ENCODE results near the gene ARHGAP20. TPM values are rescaled to one million over a fixed set of nuclear protein-coding genes. Genes with fewer than 3 reads are reported as not detected.

Gene ARHGAP20
- total and polyA plus RNA-seq, 2 of the 8 experiments (the other 6 are each of a cell fraction or from before 2014, with no cell fraction given): 0.05 to 0.28 TPM

GRCh38 chr11:110724358-110724757 is 12.1 kb upstream of the ARHGAP20 start:
- no peaks in the 10 kb centered on the region for H3K27me3 ChIP-seq (replicated peaks in 1 of 4; ENCODE audit: control insufficient read depth in 3 of 4, extremely low read depth in 1 of 4, insufficient read depth in 3 of 4, low read length in 3 of 4)
- no peak overlapping the region for H2BK15ac ChIP-seq (ENCODE audit: low read length)
- H3K4me3 ChIP-seq (ENCODE audit: extremely low read depth in 1 of 4, insufficient read depth in 2 of 4, low read depth in 3 of 4, low read length in 4 of 4): no peak overlapping the region
- no peak overlapping the region for H3K27ac ChIP-seq (ENCODE audit: low read depth, low read length)
- no peak overlapping the region for H2AFZ ChIP-seq (ENCODE audit: low read length)
- no peak overlapping the region for H4K91ac ChIP-seq (replicated peaks; ENCODE audit: insufficient read length, low read length)
- POLR2A ChIA-PET (ENCODE audit: partially characterized antibody): no interaction called here
- H3K79me1 ChIP-seq (ENCODE audit: low read depth, low read length): no peaks in the 10 kb centered on the region
- H4K5ac ChIP-seq (ENCODE audit: insufficient read length, low read depth, low read length): no peak overlapping the region
- H3K4me2 ChIP-seq (ENCODE audit: insufficient read depth in 1 of 2, low read depth in 2 of 2, low read length in 2 of 2): no peak overlapping the region
- no peak overlapping the region for H3K4ac ChIP-seq (replicated peaks; ENCODE audit: insufficient read length, low read depth, low read length)
- H3K23ac ChIP-seq (ENCODE audit: insufficient read length): no peak overlapping the region
- H3K18ac ChIP-seq (ENCODE audit: extremely low read depth, low read length): no peak overlapping the region
- no peaks in the 10 kb centered on the region for H3K79me2 ChIP-seq (ENCODE audit: control insufficient read depth in 1 of 2, insufficient read depth in 2 of 2, low read length in 2 of 2)
- CTCF ChIA-PET (ENCODE audit: partially characterized antibody): no interaction called here
- no peak overlapping the region for H3K14ac ChIP-seq (ENCODE audit: insufficient read length)
- no peaks in the 10 kb centered on the region for H4K20me1 ChIP-seq (replicated peaks in 1 of 2; ENCODE audit: control insufficient read depth in 1 of 2, insufficient read depth in 2 of 2, low read length in 2 of 2)
- H2AK5ac ChIP-seq (ENCODE audit: low read depth, low read length): no peak overlapping the region
- no peak for DNase-seq (ENCODE audit: low read depth in 1 of 2, low spot score in 2 of 2)
- no peak overlapping the region for H2BK12ac ChIP-seq (ENCODE audit: low read depth, low read length)
- no peak overlapping the region for H2BK20ac ChIP-seq (ENCODE audit: low read length)
- H2BK120ac ChIP-seq (replicated peaks; ENCODE audit: low read depth, low read length): no peak overlapping the region
- no peaks in the 10 kb centered on the region for H3K23me2 ChIP-seq (ENCODE audit: low read depth, low read length)
- H3K9me3 ChIP-seq (ENCODE audit: insufficient read depth in 2 of 2, low read depth in 1 of 2, low read length in 1 of 2): no peaks in the 10 kb centered on the region
- no peak for FAIRE-seq
- no peak overlapping the region for H3K9ac ChIP-seq (replicated peaks in 1 of 4; ENCODE audit: extremely low read depth in 1 of 4, low read depth in 3 of 4, low read length in 3 of 4)
- H3K36me3 ChIP-seq (ENCODE audit: control insufficient read depth in 2 of 4, insufficient read depth in 4 of 4, low read length in 3 of 4): no peaks in the 10 kb centered on the region
- H2BK5ac ChIP-seq (ENCODE audit: low read depth, low read length): no peak overlapping the region
- H3K56ac ChIP-seq (replicated peaks; ENCODE audit: insufficient read length, low read depth, low read length): no peak overlapping the region
- no peaks in the 10 kb centered on the region for H3K4me1 ChIP-seq (replicated peaks in 1 of 4; ENCODE audit: control insufficient read depth in 3 of 4, insufficient read depth in 4 of 4, low read length in 3 of 4)
- 88% methylated on average over 2 of the region's 2 CpGs; no CpG with 5 or more reads in 1 of the 2 experiments for WGBS, 2 experiments (ENCODE audit: extremely low coverage in 1 of 2, insufficient coverage in 1 of 2, insufficient read length in 1 of 2, insufficient replicate concordance in 2 of 2, low coverage in 1 of 2, low lambda C conversion rate in 2 of 2, missing lambda C conversion rate in 1 of 2)
- no peak overlapping the region for H4K8ac ChIP-seq (ENCODE audit: extremely low read depth, insufficient read depth, low read length)
- TF ChIP-seq KDM4A (IDR thresholded peaks at IDR 0.05; ENCODE audit: low read depth, low read length, severe bottlenecking) (no peak), SIX5 (IDR thresholded peaks at IDR 0.05; ENCODE audit: low read depth, low read length) (no peak), CTCF (IDR thresholded peaks at IDR 0.05; ENCODE audit: control extremely low read depth in 1 of 3, insufficient read depth in 1 of 3, low read depth in 1 of 3, low read length in 3 of 3) (no peak), EZH2 (IDR thresholded peaks at IDR 0.05; ENCODE audit: low read depth, low read length, severe bottlenecking) (no peak), GTF2F1 (IDR thresholded peaks at IDR 0.05; ENCODE audit: borderline replicate concordance, low read depth, low read length) (no peak), ASH2L (IDR thresholded peaks at IDR 0.05; ENCODE audit: low read length) (no peak)

Measured in H1 (cell line).